Mucosa of descending colon (tissue), 3 donors: Measurements from ENCODE around the gene TROAP. TPM values are rescaled to one million over a fixed set of nuclear protein-coding genes. Genes with fewer than 3 reads are reported as not detected.

Source experiments
- ATAC-seq: fragments of 200-7000 bp; cut with Tn5 transposase; one replicate; pipeline ENCODE4 v1.9.1; 2020; ENCODE audit warnings: mild to moderate bottlenecking, moderate library complexity
- DNase-seq, 3 donors: peaks; one replicate each; pipeline ENCODE4 v3.0.0-alpha.2; 2020
- H3K36me3 ChIP-seq: fragments of 200-600 bp; one replicate; pipeline ENCODE4 v1.8.0; 2021; ENCODE audit warnings: low read depth, mild to moderate bottlenecking
- H3K4me1 ChIP-seq: fragments of 200-600 bp; one replicate; pipeline ENCODE4 v1.8.0; 2021; ENCODE audit warnings: low read depth, mild to moderate bottlenecking
- H3K4me3 ChIP-seq: fragments of 200-600 bp; one replicate; pipeline ENCODE4 v1.8.0; 2021; ENCODE audit warnings: mild to moderate bottlenecking
- H3K9me3 ChIP-seq: fragments of 200-600 bp; one replicate; pipeline ENCODE4 v1.8.0; 2021; ENCODE audit warnings: mild to moderate bottlenecking
- intact Hi-C, 2 donors: fragments of 100-400 bp; cut with DNase I in 1 of 2; cut with micrococcal nuclease in 1 of 2; formaldehyde crosslinking; loops; one replicate each; pipeline versions ENCODE4 v1.11.0 to v1.11.1; 2022; cut with DNase I, micrococcal nuclease
- total RNA-seq, 3 donors: library from RNA; stranded (reverse); fragmentation: NEBNext Ultra II Directional in 2 of 3; extraction: Animal tissue kit (Norgen Biotek cat#: 25700) in 2 of 3; gene quantifications; one replicate each; pipeline versions ENCODE4 v1.2.1 to v1.2.4, GENCODE V29; 2021 to 2023
- TF ChIP-seq, protein P1 (sequence below): fragments of 200-600 bp; IDR thresholded peaks from one replicate; pipeline ENCODE4 v1.8.0; 2022; ENCODE audit warnings: antibody characterized with exemption, mild to moderate bottlenecking
- donor health status: DM: no; HTN: no; CAD: no; lungs with moderate emphysema.
- donor health status: DM: no; HTN: no; CAD: no.
- donor health status: DM: no; HTN: yes; CAD: no.

The TROAP gene
- total RNA-seq, 3 donors from 2014 or later = 4.4 to 18.8 (median 5.8) TPM

DNA sequence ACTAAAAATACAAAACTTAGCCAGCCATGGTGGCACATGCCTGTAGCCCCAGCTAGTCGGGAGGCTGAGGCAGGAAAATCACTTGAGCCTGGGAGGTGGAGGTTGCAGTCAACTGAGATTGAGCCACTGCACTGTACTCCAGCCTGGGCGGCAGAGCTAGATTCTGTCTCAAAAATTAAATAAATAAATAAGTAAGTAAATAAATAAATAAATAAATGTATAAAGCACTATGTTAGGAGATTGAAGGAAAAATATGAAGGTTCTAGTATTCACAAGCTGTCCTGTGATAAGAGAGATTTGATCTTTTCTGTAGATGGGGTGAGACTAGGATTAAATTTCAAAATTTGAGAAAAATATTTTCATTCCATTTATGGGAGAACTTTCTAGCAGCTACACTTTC lies 29.3 kb downstream of the TROAP start:
- no peak for ATAC-seq
- TF ChIP-seq, protein P1, sequence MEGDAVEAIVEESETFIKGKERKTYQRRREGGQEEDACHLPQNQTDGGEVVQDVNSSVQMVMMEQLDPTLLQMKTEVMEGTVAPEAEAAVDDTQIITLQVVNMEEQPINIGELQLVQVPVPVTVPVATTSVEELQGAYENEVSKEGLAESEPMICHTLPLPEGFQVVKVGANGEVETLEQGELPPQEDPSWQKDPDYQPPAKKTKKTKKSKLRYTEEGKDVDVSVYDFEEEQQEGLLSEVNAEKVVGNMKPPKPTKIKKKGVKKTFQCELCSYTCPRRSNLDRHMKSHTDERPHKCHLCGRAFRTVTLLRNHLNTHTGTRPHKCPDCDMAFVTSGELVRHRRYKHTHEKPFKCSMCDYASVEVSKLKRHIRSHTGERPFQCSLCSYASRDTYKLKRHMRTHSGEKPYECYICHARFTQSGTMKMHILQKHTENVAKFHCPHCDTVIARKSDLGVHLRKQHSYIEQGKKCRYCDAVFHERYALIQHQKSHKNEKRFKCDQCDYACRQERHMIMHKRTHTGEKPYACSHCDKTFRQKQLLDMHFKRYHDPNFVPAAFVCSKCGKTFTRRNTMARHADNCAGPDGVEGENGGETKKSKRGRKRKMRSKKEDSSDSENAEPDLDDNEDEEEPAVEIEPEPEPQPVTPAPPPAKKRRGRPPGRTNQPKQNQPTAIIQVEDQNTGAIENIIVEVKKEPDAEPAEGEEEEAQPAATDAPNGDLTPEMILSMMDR = no peak
- Histone ChIP-seq H3K9me3 (no peaks in the 10 kb centered on the region), H3K4me1 (peaks cover 7% of the 10 kb centered on the region), H3K4me3 (no peak overlapping the region), H3K36me3 (no peaks in the 10 kb centered on the region)
- DNase-seq = no peak
- intact Hi-C loops = loop anchor here in 1 of 2 donors (10.0 kb wide), 1 partner anchor 162 kb away; no protein-coding TSS in a partner anchor

DNA sequence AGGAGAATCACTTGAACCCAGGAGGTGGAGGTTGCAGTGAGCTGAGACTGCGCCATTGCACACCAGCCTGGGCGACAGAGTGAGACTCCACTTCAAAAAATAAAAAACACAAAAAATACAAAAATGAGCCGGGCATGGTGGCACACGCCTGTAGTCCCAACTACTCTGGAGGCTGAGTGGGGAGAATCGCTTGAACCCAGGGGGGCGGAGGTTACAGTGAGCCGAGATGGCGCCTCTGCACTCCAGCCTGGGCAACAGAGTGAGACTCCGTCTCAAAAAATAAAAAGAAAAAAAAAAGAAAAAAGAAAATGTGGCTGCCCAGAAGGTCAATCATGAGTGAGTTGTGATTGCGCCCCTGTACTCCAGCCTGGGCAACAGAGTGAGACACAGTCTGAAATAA lies 32.9 kb downstream of the TROAP start:
- Histone ChIP-seq H3K9me3 (no peaks in the 10 kb centered on the region), H3K36me3 (no peaks in the 10 kb centered on the region), H3K4me1 (no peaks in the 10 kb centered on the region), H3K4me3 (no peak overlapping the region)
- DNase-seq = no peak
- intact Hi-C loops = loop anchor here in 1 of 2 donors (10.0 kb wide), 1 partner anchor 159 kb away; no protein-coding TSS in a partner anchor
- ATAC-seq = no peak
- TF ChIP-seq, protein P1 = no peak

- ATAC-seq = no peak
- intact Hi-C loops = loop anchor here in 1 of 2 donors (10.0 kb wide), 1 partner anchor 158 kb away; no protein-coding TSS in a partner anchor
These were observed 34.1 kb downstream of the TROAP start for GRCh38 chr12:49357103-49357678.

GRCh38 chr12:49358483-49359141 lies 35.6 kb downstream of the TROAP start:
- TF ChIP-seq, protein P1 = peak; percentile 30
- Histone ChIP-seq H3K4me1 (no peaks in the 10 kb centered on the region), H3K4me3 (no peak overlapping the region), H3K36me3 (no peaks in the 10 kb centered on the region), H3K9me3 (no peaks in the 10 kb centered on the region)
- peak; percentile 84 for ATAC-seq
- peak in 1 of 3 donors; percentile 76 for DNase-seq
- intact Hi-C loops = loop anchor here (2.0 to 10.0 kb wide), 2 partner anchors 156 kb away; no protein-coding TSS in a partner anchor

More at GRCh38 chr12:49357103-49357678, 34.1 kb downstream of the TROAP start:
- TF ChIP-seq, protein P1 = no peak
- H3K4me3 ChIP-seq = no peak overlapping the region
- no peaks in the 10 kb centered on the region for H3K4me1 ChIP-seq
- DNase-seq = no peak
- H3K36me3 ChIP-seq = no peaks in the 10 kb centered on the region
- H3K9me3 ChIP-seq = no peaks in the 10 kb centered on the region

DNA sequence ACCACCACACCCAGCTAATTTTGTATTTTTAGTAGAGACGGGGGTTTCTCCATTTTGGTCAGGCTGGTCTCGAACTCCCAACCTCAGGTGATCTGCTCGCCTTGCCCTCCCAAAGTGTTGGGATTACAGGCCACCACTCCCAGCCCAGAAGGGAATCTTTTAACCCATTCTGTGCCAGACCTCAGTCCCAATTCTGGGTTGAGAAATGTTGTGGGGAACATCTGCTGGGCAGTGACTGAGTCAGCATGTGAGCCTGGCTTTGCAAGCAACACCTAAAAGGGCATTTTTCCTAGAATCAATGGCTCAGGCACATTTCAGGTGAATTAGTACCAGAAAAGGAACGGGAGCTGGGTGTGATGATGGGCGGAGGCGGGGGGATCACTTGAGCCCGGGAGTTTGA lies 36.6 kb downstream of the TROAP start:
- Histone ChIP-seq H3K4me1 (no peaks in the 10 kb centered on the region), H3K4me3 (no peak overlapping the region), H3K36me3 (no peaks in the 10 kb centered on the region), H3K9me3 (no peaks in the 10 kb centered on the region)
- TF ChIP-seq, protein P1 = no peak
- DNase-seq = no peak
- intact Hi-C loops = loop anchor here (2.0 to 10.0 kb wide), 2 partner anchors 155 kb away; no protein-coding TSS in a partner anchor
- ATAC-seq = no peak
